OCI-LY3 (cell line): ENCODE results near the gene TUBGCP2.
A peak's percentile ranks its signal among the peaks of the same experiment; 100 is the strongest.

Experiments used
- H2AFZ ChIP-seq: fragments of 200-600, 300-600 bp; shearing (Covaris generic); 2 replicates; pipeline ENCODE4 v1.6.0; 2014; ENCODE audit warnings: antibody characterized with exemption, low read depth, low read length
- H3K27ac ChIP-seq: fragments of 200-600, 300-600 bp; sonication (generic); 2 replicates; pipeline ENCODE4 v1.5.1; 2014; ENCODE audit warnings: mild to moderate bottlenecking, low read length, moderate library complexity, mixed read lengths
- H3K27me3 ChIP-seq: fragments of 200-600, 300-600 bp; sonication (generic); 2 replicates; pipeline ENCODE4 v1.6.1; 2014; ENCODE audit warnings: low read depth, low read length, mixed read lengths
- H3K36me3 ChIP-seq: fragments of 200-600, 300-600 bp; sonication (generic); replicated peaks from 2 replicates; pipeline ENCODE3; 2014; ENCODE audit warnings: low read depth, low read length, mixed read lengths
- H3K4me1 ChIP-seq: fragments of 300-600, 200-600 bp; sonication (generic); 2 replicates; pipeline ENCODE4 v1.6.1; 2014; ENCODE audit warnings: low read length, mixed read lengths
- H3K4me2 ChIP-seq: fragments of 200-600, 300-600 bp; sonication (generic); 2 replicates; pipeline ENCODE4 v1.6.1; 2014; ENCODE audit warnings: low read length, mixed read lengths
- H3K4me3 ChIP-seq: fragments of 300-600, 200-600 bp; sonication (generic); 2 replicates; pipeline ENCODE4 v1.5.1; 2014; ENCODE audit warnings: antibody characterized with exemption, mild to moderate bottlenecking, low read length, moderate library complexity
- H3K79me2 ChIP-seq: fragments of 300-600, 200-600 bp; shearing (Covaris generic); 2 replicates; pipeline ENCODE4 v1.6.1; 2014; ENCODE audit warnings: mild to moderate bottlenecking, low read length, mixed read lengths
- H3K9ac ChIP-seq: fragments of 300-600, 200-600 bp; shearing (Covaris generic); 2 replicates; pipeline ENCODE4 v1.6.0; 2014; ENCODE audit warnings: mild to moderate bottlenecking, low read length, moderate library complexity
- H3K9me3 ChIP-seq: fragments of 200-600, 300-600 bp; shearing (Covaris generic); 2 replicates; pipeline ENCODE4 v1.6.1; 2014; ENCODE audit warnings: low read length, mixed read lengths; ENCODE audit not compliant: insufficient read depth
- H4K20me1 ChIP-seq: fragments of 200-600, 300-600 bp; sonication (generic); 2 replicates; pipeline ENCODE4 v1.6.1; 2016; ENCODE audit warnings: low read length, mixed read lengths; ENCODE audit not compliant: insufficient read depth
- CTCF ChIP-seq: fragments of 200-600, 300-600 bp; sonication (generic); IDR thresholded peaks from 2 replicates; pipeline ENCODE4 v1.5.1; 2014; ENCODE audit warnings: antibody characterized with exemption, low read length, low read depth
- EZH2phosphoT487 ChIP-seq: fragments of 200-600 bp; shearing (Covaris generic); IDR thresholded peaks from 2 replicates; pipeline ENCODE4 v1.6.1; 2018; ENCODE audit warnings: antibody characterized with exemption, mixed run types, low read depth

TUBGCP2 gene

GRCh38 chr10:133332936-133333699 lies 24.4 kb upstream of the TUBGCP2 start:
- no peaks in the 10 kb centered on the region for H4K20me1 ChIP-seq
- H3K9me3 ChIP-seq: no peaks in the 10 kb centered on the region
- H3K4me2 ChIP-seq: no peak overlapping the region
- TF ChIP-seq CTCF: no peak
- TF ChIP-seq EZH2phosphoT487: no peak
- H3K36me3 ChIP-seq: no peaks in the 10 kb centered on the region
- H3K9ac ChIP-seq: no peak overlapping the region
- H2AFZ ChIP-seq: no peak overlapping the region
- H3K4me1 ChIP-seq: no peaks in the 10 kb centered on the region
- H3K4me3 ChIP-seq: no peak overlapping the region
- H3K27me3 ChIP-seq: peaks cover 8% of the 10 kb centered on the region
- H3K79me2 ChIP-seq: no peaks in the 10 kb centered on the region
- H3K27ac ChIP-seq: no peak overlapping the region

DNA sequence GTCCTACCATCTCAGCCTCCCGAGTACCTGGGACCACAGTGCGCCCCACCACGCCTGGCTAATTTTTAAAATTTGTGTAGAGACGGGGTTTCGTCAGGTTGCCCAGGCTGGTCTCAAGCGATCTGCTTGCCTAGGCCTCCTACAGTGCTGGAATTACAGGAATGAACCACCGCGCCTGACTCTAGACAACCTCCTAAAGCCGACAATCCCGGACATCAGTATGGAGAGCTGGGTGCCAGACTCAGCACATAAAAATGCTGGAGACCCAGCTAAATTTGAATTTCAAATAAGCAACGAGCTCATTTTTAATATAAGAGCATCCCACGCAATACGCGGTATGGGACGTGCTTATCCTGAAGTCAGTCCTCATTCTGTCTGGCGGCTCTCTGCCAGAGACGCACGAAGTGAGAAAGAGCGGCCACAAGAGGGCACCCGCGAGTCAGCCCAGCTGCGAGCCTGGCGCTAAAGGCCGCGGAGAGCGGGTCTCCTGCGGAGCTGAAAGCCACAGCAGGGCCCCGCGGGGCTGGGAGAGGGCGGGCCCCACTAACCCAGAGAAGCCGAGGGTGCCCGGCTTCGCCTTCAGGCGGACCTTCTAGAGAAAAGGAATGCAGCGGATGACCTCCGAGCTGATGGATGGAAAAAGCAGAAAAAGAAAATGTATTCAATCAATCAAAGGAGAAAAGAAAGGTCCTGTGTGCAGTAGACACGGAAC lies 21.0 kb upstream of the TUBGCP2 start:
- Histone ChIP-seq H2AFZ (peak overlapping the region; percentile 65; the same call in 1 of the 2 replicates), H3K9me3 (no peaks in the 10 kb centered on the region), H3K27ac (no peak overlapping the region), H3K4me2 (peak overlapping the region; percentile 86), H3K4me1 (no peaks in the 10 kb centered on the region), H3K4me3 (peak overlapping the region; percentile 72), H3K79me2 (no peaks in the 10 kb centered on the region), H3K9ac (no peak overlapping the region), H3K27me3 (peaks cover 8% of the 10 kb centered on the region), H4K20me1 (no peaks in the 10 kb centered on the region), H3K36me3 (no peaks in the 10 kb centered on the region)
- TF ChIP-seq EZH2phosphoT487: no peak
- peak; percentile 72 for TF ChIP-seq CTCF

GRCh38 chr10:133328358-133329343 lies 20.0 kb upstream of the TUBGCP2 start:
- TF ChIP-seq EZH2phosphoT487: no peak
- no peak for TF ChIP-seq CTCF
- H3K36me3 ChIP-seq: no peaks in the 10 kb centered on the region
- H3K79me2 ChIP-seq: no peaks in the 10 kb centered on the region
- peaks cover 8% of the 10 kb centered on the region for H3K27me3 ChIP-seq
- no peak overlapping the region for H3K9ac ChIP-seq
- no peak overlapping the region for H3K4me3 ChIP-seq
- H3K4me1 ChIP-seq: no peaks in the 10 kb centered on the region
- no peak overlapping the region for H3K4me2 ChIP-seq
- no peaks in the 10 kb centered on the region for H3K9me3 ChIP-seq
- no peaks in the 10 kb centered on the region for H4K20me1 ChIP-seq
- no peak overlapping the region for H2AFZ ChIP-seq
- no peak overlapping the region for H3K27ac ChIP-seq
